ENCODE results near the gene CEP55.

The CEP55 gene

GRCh38 chr10:93485690-93486089 is 10.7 kb upstream of the CEP55 start:
- no peak for TF ChIP-seq ISL1 (CRISPR knock-in tag; IDR thresholded peaks at IDR 0.05)
- TF ChIP-seq ZNF70 (CRISPR knock-in tag; IDR thresholded peaks at IDR 0.05): no peak
- no peak for TF ChIP-seq ARNTL (CRISPR knock-in tag; IDR thresholded peaks at IDR 0.05; ENCODE audit: borderline replicate concordance, low read depth)
- TF ChIP-seq POU6F1 (CRISPR knock-in tag; IDR thresholded peaks at IDR 0.05; ENCODE audit: borderline replicate concordance, low read depth): no peak
- TF ChIP-seq ZFP3 (CRISPR knock-in tag; IDR thresholded peaks at IDR 0.05): no peak
- TF ChIP-seq CREB5 (CRISPR knock-in tag; IDR thresholded peaks at IDR 0.05; ENCODE audit: low read depth): no peak
- no peak for TF ChIP-seq TSHZ2 (CRISPR knock-in tag; IDR thresholded peaks at IDR 0.05)
- no peak for TF ChIP-seq ZNF565 (CRISPR knock-in tag; conservative IDR thresholded peaks at IDR 0.05; ENCODE audit: low read depth)
- TF ChIP-seq ZNF8 (CRISPR knock-in tag; IDR thresholded peaks at IDR 0.05): no peak
- TF ChIP-seq SNAI2 (CRISPR knock-in tag; IDR thresholded peaks at IDR 0.05): no peak
- no peak for TF ChIP-seq PATZ1 (CRISPR knock-in tag; IDR thresholded peaks at IDR 0.05; ENCODE audit: borderline replicate concordance)
- TF ChIP-seq ESRRG (CRISPR knock-in tag; IDR thresholded peaks at IDR 0.05): no peak
- TF ChIP-seq CSDC2 (CRISPR knock-in tag; IDR thresholded peaks at IDR 0.05): no peak
- ATAC-seq: no peak

GRCh38 chr10:93488956-93489528 is 7.4 kb upstream of the CEP55 start:
- TF ChIP-seq ZFP30 (CRISPR knock-in tag; IDR thresholded peaks at IDR 0.05) (no peak), ARNTL (CRISPR knock-in tag; IDR thresholded peaks at IDR 0.05; ENCODE audit: borderline replicate concordance, low read depth) (no peak), RARB (CRISPR knock-in tag; IDR thresholded peaks at IDR 0.05) (no peak)
- no peak for ATAC-seq

GRCh38 chr10:93491602-93492121 is 4.8 kb upstream of the CEP55 start:
- no peak for ATAC-seq

More at GRCh38 chr10:93491602-93492121, 4.8 kb upstream of the CEP55 start:
- TF ChIP-seq ZC3H10 (CRISPR knock-in tag; IDR thresholded peaks at IDR 0.05): no peak
- no peak for TF ChIP-seq POU6F1 (CRISPR knock-in tag; IDR thresholded peaks at IDR 0.05; ENCODE audit: borderline replicate concordance, low read depth)
- no peak for TF ChIP-seq PATZ1 (CRISPR knock-in tag; IDR thresholded peaks at IDR 0.05; ENCODE audit: borderline replicate concordance)
- TF ChIP-seq CSDC2 (CRISPR knock-in tag; IDR thresholded peaks at IDR 0.05): no peak
- TF ChIP-seq CSRNP3 (CRISPR knock-in tag; IDR thresholded peaks at IDR 0.05): no peak
- no peak for TF ChIP-seq ZNF565 (CRISPR knock-in tag; conservative IDR thresholded peaks at IDR 0.05; ENCODE audit: low read depth)
- TF ChIP-seq OSR1 (CRISPR knock-in tag; IDR thresholded peaks at IDR 0.05): no peak
- TF ChIP-seq GLIS3 (CRISPR knock-in tag; IDR thresholded peaks at IDR 0.05): no peak
- no peak for TF ChIP-seq TSHZ2 (CRISPR knock-in tag; IDR thresholded peaks at IDR 0.05)
- TF ChIP-seq RARB (CRISPR knock-in tag; IDR thresholded peaks at IDR 0.05): no peak
- TF ChIP-seq ISL1 (CRISPR knock-in tag; IDR thresholded peaks at IDR 0.05): no peak
- no peak for TF ChIP-seq ZNF70 (CRISPR knock-in tag; IDR thresholded peaks at IDR 0.05)
- no peak for TF ChIP-seq PPARA (CRISPR knock-in tag; IDR thresholded peaks at IDR 0.05; ENCODE audit: borderline replicate concordance)
- TF ChIP-seq ZNF8 (CRISPR knock-in tag; IDR thresholded peaks at IDR 0.05): no peak

All from SK-N-SH treated with all-trans-retinoic acid at 6 μM for 48 hours (cell line).